NCI-H82 treated with DMSO at 0.1 percent for 48 hours (cell line): ENCODE measurements around the gene DIPK1B.
A peak's percentile ranks its signal among the peaks of the same experiment; 100 is the strongest.

Experiments used
- DNase-seq: peaks from one replicate; lab custom pipeline; 2025; ENCODE audit not compliant: unreplicated experiment; lab: John Stamatoyannopoulos, UW

Gene DIPK1B

DNA sequence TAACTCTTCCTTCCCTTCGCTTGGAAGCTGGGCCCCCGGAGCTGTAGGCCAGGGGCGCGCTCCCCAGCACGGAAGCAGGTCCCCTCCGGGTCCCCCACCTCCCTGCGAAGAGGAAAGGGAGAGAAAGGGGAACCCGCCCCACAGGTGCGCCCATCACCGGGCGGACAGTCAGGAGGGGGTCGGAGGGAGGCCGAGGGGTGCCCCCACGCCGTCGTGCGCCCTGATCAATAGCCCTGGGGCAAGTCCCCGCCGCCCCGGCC, 25.9 kb upstream of the DIPK1B start:
- no peak for DNase-seq

DNA sequence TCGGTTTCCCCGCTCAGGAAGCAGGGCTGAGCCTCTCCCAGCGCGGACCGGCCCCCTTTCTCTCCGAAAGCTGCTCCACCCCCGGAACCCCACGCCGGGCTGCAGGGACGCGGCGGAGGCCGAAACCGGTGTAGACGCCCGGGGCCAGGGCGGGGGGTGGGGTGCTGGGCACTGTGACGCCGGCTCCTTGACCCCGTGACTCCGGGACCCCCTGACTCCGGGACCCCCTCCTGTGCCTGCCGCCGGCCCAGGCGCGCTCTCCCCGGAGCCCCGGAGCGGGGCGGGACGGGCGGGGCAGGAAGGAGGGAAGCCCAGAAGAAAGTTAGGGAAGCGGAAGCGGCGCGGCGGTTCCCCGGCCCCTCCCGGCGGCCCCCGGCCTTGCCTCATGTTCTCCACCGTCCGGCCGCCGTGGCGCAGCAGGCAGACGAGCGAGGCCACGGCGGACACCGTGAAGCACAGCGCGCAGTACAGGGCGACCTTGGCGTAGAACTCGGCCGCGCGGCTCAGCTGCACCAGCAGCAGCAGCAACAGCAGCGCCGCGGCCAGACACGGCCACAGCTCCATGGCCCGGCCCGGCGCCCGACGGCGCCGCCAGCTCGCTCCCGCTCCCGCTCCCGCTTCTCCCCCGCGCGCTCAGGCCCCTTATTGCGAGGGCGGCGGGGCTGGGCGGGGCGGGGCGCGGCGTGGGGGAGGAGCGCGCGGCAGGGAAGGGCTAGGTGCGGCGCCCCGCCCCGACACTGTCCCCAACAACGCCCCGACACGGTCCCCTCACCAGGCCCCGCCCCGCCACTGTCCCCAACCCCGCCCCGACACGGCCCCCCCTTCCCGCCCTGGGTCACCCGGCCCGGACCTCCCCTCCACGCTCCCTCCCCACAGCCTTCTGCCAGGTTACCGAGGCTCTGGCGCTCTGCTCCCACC, 25.3 kb upstream of the DIPK1B start, which contains the start of gene AGPAT2:
TSS of gene AGPAT2 (minus strand) at position 664 of the 918 bp plus-strand sequence. CDS start at position 564, 100 bp downstream.
- DNase-seq, result peak; percentile 28

DNA sequence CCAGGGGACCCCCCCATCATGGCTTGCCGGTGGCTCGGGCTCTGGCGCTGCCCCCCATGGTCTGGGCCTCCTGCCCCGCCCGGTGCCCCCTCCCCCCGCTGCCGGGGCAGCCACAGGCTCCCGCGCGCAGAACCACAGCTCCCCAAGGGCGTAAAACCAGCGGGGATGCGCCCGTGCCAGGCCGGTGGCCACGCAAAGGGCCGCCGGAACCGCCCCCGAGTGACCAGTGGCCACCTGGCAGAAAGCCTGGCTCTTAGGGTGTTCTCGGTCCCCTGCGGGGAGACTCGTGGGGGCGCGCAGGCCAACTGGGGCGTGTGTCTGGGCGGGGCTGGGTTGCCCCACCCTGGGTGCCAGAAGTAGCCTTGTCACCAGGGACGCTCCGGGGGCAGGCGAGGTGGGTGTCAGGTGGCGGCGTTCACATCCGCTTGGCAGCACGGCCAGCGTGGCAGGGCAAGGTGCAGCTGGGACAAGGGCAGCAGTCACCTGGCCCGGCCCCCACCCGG, 24.6 kb upstream of the DIPK1B start:
- DNase-seq, result no peak

DNA sequence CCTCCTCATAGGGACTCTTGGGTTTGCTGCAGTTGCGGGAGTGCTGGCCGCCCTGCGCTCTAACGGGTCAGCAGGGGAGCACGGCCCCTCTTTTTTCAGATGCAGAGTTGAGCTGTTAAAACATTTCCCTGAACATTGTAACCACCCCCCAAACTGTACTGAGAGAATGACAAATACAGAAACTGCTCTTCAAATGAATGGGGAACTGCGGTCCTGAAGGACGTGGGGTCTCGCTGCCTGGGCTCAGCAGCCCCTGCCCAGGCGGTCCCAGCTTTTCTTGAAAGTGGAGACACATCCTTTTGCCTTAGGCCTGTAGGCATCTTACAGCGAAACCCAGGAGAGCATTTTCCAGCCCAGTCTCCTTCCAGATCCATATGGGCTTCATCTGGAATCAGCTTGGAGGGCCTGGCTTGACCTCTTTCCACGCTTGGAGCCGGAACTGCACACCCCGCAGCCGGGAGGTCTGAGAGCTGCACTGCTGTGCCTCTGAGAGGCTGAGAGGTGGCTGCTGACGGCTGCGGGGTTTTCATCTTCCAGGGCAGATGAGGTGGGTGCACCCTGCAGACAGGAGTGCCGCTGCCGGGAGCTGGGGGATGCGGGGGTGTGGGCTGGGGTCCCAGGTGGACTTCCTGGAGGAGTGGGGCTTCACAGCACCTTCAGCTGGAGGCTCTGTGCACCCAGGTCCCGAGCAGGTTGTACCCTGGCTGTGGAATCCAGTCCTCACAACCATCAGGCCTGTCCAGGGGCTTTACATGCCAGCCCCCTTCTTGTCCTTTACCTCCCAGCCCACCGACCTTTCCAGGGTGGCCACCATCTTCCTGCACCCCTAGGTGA, 23.9 kb upstream of the DIPK1B start:
- DNase-seq, result no peak

DNA sequence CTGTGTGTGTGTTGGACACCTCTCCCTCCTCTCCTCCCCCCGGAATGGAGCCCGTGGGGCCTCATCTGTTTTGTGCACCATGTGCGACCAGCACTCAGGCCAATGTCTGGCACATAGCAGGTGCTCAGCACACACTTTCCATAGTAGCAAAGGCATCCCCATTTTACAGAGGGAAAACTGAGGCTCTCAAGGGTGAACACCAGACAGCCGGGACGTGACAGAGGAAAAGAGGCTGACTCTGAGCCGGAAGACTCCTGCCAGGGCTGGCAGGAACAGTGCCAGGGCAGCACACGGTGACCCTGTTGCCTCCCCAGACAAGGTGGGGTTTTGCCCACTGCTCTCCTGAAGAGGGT, 23.3 kb upstream of the DIPK1B start:
- no peak for DNase-seq

DNA sequence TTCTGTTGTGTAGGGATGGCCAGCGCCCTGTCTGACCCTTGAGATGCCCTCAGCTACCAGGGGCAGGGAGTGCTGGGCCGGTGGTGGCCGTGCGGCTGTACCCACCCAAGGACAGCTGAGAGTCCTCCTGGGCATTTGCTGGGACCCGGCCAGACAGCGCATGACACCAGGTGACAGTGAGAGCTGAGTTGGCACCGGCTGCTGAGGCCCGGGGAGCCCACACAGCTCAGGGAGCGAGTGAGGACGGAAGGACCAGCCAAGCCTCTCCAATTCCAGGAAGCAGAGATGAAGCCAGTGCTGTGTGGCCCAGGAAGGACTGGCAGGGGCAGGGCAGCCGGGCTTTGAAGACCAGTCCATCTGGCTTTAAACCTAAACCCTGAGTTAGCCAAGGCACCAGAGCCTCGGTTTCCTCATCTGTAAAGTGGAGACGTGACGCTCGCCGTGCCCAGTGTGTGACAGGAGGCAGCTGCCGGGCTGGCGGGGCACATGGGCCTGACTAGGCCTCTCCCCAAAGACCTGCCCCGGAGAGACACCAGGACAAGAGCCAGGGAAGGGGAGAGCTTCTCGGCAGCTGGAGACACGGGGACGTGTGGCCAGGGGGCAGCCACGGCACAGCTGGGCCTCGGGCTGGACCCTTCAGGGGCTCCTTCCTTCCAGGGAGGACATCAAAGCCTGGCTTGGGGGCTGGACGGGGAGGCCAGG, 22.1 kb upstream of the DIPK1B start:
- no peak for DNase-seq

DNA sequence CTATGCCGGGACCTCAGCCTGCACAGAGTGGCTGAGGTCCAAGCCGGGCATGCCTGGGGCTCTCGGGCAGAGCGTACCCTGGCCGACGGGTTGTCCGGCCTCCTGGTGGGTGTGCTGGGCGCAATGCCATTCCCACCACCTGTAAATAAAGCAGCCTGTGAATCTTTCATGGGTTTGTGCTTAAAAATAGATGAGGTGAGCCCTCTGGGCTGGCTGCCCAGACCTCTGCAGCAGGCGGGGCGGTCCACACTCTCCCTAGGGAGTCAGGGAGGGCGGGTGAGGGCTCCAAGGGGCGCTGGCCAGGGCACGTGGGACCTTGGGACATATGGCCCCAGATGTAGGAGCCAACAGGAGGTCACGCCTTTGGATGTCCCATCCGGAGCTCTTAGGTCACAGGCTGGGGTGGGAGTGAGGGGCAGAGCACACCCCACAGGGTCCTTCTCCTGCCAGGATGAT, 21.5 kb upstream of the DIPK1B start:
- no peak for DNase-seq

DNA sequence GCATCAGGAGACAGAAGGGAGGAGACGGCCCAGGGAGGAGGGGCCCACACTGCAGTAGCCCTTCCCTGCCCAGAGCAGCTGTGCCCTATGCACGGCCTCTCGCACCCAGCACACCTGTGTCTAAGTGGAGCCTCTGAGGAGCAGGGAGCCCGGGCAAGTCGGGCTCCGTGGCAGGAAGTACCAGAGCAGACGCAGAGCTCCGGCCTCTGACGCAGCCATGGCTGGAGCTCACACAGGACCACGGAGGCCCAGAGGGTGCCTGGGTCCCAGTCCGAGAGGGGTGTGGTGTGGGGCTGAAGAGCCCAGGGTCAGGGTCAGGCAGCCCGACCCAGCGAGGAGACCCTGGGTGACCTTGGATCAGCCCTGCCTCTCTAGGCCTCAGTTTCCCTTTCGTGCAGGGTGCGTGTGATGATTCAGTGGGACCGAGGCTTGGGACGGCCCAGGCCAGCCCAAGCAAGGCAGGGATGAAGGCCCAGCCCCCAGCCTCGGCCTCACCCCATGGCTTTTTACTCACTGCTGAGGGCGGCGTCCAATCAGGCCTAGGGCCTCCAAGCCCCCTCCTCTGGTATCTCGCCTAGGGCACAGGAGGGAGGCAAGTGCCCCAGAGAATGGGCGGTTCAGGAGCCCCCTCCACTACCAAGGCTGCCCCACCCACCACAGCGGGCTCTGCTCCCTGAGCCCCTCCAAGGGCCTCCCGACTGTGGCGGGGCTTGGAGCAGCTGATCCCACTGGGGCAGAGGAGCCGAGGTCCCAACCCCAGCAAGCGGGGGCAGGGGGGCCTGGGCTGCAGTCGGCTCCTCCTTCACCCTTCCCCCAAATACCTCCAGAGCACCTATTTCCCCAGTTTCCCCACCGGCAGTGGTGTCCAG, 20.8 kb upstream of the DIPK1B start:
- DNase-seq, result no peak

DNA sequence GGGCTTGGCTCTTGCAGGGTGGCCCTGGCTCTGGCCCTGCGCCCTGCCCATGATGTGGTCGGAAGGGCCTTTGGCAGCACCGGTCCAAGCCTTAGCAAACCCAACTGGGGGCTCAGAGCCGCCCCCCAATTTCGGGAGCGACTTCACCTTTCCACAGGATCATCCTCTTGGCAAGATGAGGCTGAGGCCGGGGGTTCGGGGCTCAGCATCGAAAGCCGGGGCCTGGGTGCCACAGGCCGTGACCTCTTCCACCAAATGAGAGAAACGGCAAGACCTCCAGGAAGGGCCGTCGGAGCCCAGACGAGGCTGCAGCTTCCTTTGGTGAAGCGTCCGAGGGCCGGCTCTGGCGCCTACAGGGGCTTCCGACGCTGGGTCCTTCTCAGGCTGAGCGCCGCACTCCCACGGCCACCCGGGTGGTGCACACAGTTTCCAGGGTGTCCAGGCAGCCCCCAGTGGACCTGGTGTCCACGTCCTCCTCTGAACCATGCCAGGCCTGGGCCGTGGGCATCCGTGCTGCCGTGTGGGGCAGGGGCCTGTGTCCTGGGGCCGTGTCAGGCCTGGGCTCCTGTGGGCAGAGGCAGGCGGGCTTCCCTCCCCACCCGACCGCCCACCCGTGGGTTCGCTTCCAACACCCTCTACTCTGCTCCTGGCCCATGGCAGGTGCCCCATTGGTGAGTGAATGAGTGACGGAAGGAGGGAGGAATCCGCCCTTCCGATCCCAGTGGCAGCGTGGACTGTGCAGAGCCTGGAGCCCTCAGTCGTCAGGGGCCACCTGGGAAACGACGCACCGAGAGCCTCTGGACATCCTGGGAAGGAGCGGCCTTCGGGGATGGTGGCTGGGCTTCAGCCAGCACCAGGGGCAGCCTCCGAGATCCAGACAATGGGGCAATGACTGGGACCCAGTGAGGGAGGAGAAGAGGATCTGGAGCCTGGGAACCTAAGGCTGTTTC, 19.9 kb upstream of the DIPK1B start:
- no peak for DNase-seq

DNA sequence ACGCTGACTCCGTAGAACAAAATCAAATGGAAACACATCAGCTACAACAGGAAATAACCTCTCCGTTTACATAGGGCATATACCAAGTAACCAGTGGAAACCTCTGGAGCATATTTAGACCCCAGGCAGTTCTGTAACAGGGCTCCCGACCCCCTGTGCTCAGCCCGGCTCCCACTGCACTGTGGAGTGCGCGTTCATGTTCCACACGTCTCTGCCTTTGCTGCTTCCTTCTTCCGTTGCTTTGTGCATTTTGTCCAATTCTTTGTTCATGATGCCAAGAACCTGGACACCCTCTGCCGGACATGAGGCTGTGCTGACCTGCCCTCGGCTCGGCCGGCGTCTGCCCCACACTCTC, 19.3 kb upstream of the DIPK1B start:
- no peak for DNase-seq

DNA sequence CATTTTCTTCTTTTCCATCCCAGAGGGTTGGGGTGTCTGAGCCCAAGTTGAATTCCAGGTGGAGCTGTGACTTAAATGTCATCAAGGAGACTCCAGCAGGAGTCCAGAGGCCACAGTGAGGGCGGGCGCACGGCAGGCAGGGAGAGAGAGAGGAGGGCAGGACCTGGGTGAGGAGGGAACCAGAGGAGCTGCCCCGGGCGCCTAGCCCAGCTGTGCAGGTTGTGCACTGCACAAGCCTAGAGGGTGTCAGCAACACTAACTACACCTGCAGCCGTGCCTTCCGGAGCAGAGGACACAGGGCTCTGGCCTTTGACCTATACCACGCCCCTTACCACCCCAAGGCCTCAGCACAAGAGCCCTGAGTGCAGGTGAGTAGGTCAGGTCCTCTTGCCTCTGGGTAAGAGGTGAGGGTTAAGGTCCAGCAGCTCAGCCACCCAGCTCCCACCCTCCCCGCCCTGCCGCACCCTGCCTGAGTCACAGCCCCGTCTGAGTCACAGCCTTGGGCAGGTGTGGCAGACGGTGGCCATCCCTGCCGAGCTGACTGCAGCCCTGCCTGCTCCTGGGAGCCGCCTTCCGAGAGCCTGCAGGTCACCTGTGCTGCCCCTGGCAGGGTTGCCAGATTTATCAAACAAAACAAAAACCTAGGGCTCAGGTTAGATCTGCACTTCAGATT, 18.7 kb upstream of the DIPK1B start:
- DNase-seq, result no peak

DNA sequence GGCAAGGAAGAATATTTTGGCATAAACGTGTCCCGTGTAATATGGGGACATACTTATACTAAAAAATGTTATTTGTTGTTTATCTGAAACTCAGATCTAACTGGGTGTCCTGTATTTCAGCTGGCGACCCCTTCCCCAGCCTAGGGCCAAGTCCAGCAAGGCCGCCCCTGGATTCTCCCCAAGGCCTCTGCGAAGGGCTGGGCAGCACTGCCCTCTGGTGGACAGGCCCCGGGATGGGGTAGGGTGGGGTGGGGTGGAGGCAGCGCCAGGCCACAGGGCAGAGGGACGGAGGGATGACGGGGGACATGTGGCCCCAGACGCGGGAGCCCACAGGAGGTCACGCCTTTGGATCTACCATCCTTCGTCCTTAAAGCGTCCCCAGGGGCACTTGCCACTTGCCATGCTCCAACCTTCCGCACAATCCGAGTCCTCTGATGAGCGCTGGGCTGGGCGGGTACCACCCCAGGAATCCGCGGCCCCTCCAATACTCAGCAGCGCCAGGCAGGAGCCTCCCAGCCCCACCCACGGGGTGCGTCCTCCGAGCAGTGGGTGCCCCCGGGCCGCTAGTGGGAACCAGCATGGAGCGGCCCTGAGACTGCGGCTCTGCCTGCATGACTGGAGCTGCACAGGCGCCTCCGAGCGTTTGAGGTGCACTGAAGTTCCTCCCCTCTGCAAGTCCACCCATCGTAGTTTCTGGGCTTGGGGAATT, 18.1 kb upstream of the DIPK1B start:
- no peak for DNase-seq

DNA sequence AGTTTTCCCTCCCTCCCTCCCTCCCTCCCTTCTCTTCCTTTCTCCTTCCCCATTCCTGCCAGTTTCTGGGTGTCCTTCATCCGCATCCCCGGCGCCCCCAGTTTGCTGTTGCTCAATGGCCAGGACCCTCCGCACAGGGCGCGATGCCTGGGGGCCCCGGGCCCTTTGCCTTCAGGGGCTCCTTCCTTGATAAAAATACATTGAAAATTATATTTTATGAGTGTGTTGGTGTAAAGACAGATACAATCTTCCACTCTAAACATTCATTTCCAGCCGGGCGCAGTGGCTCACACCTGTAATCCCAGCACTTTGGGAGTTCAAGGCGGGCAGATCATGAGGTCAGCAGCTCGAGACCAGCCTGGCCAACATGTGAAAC, 17.5 kb upstream of the DIPK1B start:
- no peak for DNase-seq

DNA sequence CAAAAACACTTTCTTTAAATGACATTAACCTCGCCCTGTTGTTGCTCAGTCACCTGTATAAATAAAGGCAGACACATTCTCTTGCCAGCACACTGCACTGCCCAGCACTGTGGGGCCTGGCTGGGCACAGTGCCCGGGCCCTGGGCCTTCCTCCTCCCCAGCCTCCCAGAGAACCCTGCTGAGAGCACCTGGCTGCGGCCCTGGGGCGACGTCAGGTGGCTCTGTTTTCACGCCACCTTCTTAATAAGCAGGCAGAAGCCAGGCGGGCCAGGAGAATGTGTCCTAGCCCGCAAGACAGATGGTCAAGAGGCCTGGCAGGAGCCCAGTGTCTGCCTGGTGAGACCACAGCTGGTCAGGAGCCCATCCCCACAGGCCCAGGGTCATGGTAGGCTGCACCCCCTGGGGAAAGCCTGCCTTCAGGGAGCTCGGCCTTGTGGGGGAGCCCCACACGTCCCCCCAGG, 16.9 kb upstream of the DIPK1B start:
- no peak for DNase-seq

DNA sequence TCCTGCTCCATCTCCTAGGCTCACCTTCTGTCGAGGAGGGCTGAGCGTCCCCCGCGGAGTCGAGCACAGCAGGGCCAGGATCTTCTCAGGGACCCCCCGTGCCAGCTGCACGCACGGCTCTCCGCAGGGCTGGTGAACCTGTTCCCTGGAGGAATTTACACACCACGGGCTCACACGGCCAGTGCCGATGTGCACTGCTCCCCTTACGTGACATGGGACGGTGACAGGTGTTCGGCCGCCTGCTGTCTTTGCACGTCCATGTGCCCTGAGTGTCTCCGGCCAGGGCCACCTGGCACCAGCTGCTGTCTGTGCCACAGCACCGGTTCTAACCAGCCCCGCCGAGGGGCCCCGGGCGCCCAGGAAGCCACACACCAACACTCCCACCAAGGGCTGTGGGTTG, 16.4 kb upstream of the DIPK1B start:
- no peak for DNase-seq

DNA sequence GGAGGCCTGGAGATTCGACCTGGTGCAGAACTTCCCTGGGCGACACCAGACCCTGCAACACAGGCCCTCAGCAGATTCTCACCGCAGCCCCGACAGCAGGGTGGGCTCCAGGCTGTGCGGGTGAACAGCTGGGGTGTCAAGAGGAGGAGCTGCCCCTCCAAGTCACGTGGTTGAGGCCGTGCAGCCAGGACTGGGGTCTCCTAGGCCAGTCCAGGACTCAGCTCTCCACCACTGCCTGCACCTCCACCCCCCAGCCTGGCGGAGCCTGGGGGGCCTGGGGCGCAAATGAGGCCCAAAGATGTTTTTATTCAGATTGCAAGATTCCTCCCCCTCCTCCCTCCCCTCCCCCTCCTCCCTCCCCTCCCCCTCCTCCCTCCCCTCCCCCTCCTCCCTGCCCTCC, 15.9 kb upstream of the DIPK1B start:
- DNase-seq, result no peak

DNA sequence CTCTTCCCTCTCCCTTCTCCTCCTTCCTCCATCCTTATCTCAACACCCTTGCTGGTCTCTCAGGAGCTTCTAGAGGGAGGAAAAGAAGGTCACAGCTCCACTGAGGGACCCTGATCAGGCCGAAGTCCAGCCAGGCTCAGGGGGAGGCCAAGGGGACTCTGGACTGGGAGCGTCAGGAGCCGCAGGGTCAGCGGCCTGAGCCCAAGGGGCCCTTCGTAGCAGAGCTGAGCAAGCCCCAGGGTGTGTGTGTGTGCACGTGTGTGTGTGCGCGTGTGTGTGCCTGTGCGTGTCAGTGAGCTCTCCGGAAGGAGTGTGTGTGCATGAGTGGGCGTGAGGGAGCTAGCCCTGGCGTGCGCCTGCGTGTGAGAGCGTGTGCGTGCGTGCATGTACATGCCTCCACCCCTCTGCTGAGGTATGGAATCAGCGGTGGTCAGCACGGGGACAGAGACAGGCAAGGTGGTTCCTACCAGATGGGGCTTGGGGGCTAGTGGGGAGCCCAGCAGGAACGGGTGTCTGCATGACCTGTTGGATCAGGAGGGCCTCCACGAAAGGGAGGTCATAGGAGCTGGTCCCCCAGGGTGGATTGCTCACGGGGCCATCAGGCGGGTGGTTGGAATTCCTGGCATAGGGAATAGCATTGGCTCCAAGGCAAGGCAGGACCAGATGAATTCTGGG, 15.1 kb upstream of the DIPK1B start:
- DNase-seq, result no peak
